NCI-H446 treated with DMSO at 0.1 percent for 48 hours (cell line): ENCODE data around the gene CNOT1.

Experiments
- DNase-seq: peaks from one replicate; lab custom pipeline; 2025; lab: John Stamatoyannopoulos, UW

The CNOT1 gene

DNA sequence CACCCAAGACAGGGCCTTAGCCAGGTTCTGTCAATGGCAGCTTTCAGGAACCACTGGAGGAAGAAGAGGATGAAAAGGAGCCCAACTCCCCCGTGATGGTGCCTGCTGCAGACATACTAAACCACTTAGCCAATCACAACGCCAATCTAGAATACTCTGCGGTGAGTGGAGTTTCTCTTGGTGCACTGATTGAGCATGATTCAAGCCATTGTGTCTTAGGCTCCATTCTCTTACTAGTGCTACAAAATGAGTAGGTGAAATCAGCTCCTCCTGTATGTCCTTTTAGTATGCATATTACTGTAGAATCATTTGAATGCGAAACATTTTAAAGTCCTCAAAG lies 112.9 kb downstream of the CNOT1 start:
- DNase-seq: no peak

- DNase-seq: no peak
Measured at GRCh38 chr16:58515871-58516767, 113.5 kb downstream of the CNOT1 start.

GRCh38 chr16:58515125-58515870 lies 114.3 kb downstream of the CNOT1 start, which contains the start of gene SETD6:
Gene SETD6, plus strand, starts transcription at chr16:58515517. Its CDS starts 21 bp downstream, at chr16:58515538.
- peak; percentile 46 for DNase-seq

- no peak for DNase-seq
Measured at GRCh38 chr16:58513874-58514273, 115.8 kb downstream of the CNOT1 start.

GRCh38 chr16:58511933-58512815 lies 117.5 kb downstream of the CNOT1 start:
- no peak for DNase-seq

DNA sequence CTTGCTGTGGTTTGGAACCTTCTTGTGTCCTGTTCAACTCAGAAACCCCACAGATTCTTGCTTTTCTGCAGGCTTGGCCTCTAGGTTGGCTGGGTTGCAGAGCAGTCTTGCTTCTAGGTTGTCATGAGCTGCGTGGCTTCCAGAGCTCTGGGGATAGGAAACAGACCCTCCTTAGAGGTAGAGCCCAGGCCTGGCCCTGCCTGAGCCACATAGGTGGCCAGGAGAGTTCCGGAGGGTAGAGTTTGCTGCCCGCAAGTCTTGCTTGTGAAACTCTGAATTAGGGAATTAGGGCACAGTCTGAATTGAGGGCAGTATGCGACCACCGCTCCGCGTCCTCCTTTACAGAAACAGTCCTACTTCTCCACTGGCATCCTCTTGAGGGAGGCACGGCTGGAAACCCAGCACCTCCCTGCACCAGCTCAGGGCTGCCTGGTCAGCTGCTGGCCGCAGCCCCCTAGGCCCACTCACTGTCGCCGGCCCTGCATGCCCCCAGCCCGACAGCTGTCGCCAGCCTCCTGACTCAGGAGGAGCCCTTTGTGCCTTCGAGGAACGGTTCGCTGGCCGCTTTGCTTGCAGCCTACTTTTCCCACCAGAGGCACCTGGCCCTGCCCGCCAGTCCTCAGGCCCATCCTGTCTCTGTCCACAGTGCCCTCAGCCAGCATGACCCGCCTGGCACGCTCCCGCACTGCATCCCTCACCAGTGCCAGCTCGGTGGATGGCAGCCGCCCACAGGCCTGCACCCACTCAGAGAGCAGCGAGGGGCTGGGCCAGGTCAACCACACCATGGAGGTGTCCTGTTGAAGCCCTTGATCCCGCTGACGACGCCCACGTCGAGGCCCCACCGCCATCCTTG lies 118.6 kb downstream of the CNOT1 start:
- no peak for DNase-seq

DNA sequence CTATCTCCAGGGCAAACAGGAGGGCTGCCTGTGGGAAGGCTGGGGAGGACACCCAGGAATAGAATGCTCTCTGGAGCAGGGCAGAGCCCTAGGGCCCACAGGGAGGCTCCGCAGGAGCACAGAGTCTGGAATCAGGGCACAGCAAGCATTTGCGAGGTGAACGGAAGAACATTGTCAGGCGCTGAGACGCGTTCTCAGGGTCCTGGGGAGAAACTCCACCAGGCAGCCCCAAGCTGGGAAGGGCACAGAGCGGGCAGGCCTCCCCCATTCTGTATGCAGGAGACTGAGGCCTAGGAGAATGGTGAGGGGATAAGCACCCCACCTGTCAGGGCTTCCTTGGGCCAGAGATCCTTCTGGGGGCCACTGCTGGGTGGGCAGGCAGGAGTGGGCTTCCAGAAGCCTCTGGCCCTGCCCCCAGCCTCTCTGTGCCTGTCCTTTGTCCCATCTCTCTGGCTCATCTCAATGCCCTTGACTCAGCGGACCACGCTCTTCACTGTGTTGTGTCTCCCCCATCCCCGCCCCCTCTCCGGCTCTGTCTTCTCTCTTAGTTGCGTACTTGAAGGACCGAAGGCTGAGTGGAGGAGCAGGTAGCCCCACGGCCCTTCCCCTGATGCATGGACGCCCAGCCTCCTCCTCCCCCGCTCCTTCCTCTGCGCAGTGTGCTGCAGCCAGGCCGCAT lies 119.4 kb downstream of the CNOT1 start:
- no peak for DNase-seq

- no peak for DNase-seq
Measured at GRCh38 chr16:58509256-58510096, 120.2 kb downstream of the CNOT1 start.

DNA sequence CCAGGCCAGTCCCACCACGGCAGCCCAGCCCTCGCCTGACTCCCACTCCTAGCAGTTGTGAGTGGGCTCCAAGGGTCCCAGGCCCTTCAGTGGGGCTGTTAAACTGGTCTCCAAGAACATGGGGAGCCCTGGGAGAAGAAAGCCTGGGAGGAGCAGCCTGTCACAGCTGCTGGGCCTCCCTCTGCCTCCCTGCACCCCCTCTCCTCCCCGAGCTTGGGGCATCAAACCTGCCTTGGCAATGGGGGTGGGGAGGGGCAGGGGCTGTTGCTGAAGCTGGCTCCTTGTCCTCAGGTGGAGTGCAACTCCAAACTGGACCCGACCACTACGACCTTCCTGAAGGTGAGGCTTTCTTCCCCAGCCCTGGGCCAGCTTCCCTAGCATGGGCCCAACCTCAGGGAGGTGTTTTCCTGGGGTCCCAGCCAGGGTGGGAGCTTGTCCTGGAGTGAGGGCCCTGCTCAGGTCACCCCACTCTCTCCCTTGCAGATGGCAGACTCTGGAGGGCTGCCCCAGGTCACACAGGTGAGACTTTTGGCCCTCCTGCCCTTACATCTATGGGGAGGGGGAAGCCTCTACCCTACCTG lies 120.9 kb downstream of the CNOT1 start:
- DNase-seq: no peak

GRCh38 chr16:58507963-58508670 lies 121.5 kb downstream of the CNOT1 start:
- no peak for DNase-seq

DNA sequence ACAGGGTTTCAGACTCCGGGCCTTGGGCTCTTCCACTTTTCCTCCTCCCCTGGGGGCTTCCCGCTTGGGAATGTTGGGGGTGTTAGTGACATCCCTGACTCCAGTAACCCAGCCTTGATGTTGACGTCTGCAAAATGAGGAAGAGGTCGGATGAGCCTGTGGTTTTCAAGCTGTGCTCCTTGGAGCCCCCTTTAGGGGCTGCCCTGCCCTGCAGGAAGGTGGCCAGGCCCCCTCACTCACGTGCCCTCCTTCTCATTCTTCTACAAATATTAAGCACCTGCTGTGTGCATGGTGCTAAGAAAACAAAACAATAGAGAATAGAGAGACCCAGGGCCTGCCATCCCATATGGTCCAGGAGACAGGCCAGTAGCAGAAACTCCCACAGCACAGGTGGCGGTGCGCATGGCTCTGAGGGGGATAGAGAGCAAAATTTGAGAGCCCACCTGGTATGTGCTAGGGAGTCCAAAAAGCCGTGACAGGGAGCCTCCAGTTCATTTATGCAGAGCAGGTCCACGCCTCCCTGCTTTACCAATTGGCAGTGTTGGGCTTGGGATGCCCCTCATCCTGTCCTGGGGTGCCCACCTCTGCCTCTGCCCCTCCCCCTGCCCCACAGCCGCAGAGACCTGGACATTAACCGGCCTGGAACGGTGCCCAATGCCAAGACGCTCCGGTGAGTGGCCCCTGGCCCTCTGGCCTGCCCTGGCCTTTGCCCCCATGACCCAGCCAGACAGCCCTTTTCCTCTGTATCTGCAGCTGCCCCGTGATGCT lies 122.2 kb downstream of the CNOT1 start:
- no peak for DNase-seq

DNA sequence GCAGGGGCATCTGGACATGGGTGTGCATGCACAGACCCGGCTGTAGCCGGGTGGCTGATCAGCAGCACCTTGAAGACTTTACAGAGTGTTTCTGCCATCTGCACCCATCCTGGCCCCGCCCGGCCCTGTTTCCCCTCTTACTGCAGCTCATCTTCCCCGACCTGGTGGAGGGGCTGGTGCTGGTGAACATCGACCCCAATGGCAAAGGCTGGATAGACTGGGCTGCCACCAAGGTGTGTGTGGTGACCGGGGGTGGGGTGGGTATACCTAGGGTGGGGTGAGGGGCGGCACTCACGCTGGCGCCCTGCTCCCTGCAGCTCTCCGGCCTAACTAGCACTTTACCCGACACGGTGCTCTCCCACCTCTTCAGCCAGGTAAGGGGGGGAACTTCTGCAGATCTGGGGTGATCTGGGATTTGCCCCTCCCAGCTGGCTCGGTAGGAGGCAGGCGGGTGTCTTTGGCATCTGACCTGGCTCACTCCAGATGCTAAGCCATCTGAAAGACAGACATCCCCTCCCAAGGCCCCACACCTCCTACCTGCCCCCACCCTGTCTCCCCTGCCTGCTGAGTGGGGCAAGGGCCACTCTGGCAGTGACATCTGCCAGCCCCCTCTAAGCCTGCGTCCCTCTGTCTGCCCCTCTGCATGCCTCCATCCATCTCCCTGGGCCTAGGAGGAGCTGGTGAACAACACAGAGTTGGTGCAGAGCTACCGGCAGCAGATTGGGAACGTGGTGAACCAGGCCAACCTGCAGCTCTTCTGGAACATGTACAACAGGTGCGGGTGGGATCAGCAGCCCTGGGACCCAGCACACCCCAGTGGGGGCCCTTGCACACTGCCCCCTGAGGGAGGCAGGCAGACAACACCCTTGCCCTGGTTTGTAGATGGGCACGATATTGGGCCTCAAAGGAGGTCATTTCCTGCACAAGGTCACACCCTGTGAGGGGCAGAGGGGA lies 123.1 kb downstream of the CNOT1 start:
- DNase-seq: no peak

- no peak for DNase-seq
Measured at GRCh38 chr16:58503863-58504688, 125.5 kb downstream of the CNOT1 start.

GRCh38 chr16:58503166-58503862 lies 126.3 kb downstream of the CNOT1 start:
- DNase-seq: no peak

DNA sequence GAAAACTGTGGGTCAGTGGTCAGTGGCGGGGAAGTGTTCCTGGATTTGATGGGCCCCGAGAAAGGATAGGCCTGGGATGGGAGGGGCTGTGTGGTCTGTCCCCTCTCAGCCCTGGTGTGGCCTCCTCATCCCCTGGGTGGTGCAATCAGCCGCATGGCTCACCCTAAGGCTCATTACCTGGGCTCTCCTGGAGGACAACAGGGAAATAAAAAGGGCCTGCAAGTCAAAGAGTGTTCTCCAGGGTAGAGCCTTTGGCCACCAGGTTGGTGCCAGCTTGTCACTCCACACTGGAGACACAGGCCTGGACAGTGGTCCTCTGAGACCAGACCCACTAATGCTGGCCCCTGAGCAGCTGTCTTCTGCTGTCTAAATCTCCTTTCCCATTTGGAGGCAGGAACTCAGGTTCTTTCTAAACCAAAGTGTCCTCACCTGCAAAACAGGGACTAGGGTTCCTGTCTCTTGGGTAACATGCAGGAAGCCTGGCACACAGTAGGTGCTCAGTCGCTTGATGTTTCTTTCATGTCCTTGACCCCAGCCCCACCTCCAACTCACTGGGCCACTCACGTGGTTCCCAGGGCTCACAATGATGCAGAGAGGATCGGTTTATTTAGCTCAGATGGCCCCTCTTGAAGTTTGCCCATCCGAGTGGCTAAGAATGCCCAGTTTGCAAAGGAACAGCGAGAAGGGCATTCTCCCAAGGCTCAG lies 127.3 kb downstream of the CNOT1 start:
- DNase-seq: no peak
